K562 (cell line): ENCODE measurements around the gene TACR1.

Source experiments
- KDM1A ChIP-seq, 2 experiments: fragments of 450-650 bp; IDR thresholded peaks; 2 replicates each; pipeline ENCODE4 v1.6.1; 2016; ENCODE audit warnings: mild to moderate bottlenecking in 2 of 2
- RBM14 ChIP-seq: fragments of 200-400 bp; formaldehyde crosslinking; IDR thresholded peaks from 2 replicates; pipeline ENCODE4 v1.6.1; 2018; ENCODE audit warnings: low read depth, mild to moderate bottlenecking, low read length, moderate library complexity, borderline replicate concordance; ENCODE audit not compliant: insufficient read depth
- ZNF75A ChIP-seq: fragments of 450-650 bp; formaldehyde crosslinking; IDR thresholded peaks from 2 replicates; pipeline ENCODE4 v1.4.0; 2020; ENCODE audit warnings: mild to moderate bottlenecking
- TF ChIP-seq, protein P1 (sequence below), 3 experiments: IDR thresholded peaks in 2 of 3; conservative IDR thresholded peaks in 1 of 3; 2 replicates each; pipeline ENCODE4 v1.5.1; 2011 to 2012; ENCODE audit warnings: low read length in 3 of 3, mild to moderate bottlenecking in 3 of 3, control low read depth in 2 of 3, improper control_type of control experiment in 1 of 3, inconsistent platforms in 1 of 3, low read depth in 1 of 3, mixed read lengths in 1 of 3, moderate library complexity in 1 of 3; ENCODE audit not compliant: insufficient read depth in 2 of 3

DNA sequence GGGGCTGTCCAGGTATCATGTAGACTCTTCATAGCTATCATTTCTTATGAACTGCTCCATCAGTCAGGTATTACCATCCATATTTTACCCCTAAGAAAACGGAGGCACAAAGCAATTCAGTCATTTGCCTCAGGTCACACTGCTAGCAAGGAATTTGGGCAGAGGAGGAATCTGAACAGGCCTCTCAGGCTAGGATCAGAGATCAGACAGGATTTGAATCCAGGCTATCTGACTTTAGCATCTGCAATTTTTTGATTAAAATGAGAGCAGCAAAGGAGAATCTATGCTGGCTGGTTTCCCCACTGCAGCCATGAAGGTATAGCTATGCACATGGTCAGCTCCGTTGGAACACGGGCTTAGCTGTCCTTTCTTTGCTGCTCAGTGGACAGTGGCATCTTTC, 60.1 kb downstream of the TACR1 start:
- TF ChIP-seq, protein P1, sequence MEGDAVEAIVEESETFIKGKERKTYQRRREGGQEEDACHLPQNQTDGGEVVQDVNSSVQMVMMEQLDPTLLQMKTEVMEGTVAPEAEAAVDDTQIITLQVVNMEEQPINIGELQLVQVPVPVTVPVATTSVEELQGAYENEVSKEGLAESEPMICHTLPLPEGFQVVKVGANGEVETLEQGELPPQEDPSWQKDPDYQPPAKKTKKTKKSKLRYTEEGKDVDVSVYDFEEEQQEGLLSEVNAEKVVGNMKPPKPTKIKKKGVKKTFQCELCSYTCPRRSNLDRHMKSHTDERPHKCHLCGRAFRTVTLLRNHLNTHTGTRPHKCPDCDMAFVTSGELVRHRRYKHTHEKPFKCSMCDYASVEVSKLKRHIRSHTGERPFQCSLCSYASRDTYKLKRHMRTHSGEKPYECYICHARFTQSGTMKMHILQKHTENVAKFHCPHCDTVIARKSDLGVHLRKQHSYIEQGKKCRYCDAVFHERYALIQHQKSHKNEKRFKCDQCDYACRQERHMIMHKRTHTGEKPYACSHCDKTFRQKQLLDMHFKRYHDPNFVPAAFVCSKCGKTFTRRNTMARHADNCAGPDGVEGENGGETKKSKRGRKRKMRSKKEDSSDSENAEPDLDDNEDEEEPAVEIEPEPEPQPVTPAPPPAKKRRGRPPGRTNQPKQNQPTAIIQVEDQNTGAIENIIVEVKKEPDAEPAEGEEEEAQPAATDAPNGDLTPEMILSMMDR (IDR thresholded peaks at IDR 0.05 in 2 of 3, conservative IDR thresholded peaks at IDR 0.05 in 1 of 3; ENCODE audit: insufficient read depth in 2 of 3, low read depth in 1 of 3, low read length in 3 of 3): no peak
- TF ChIP-seq RBM14 (no peak), KDM1A (IDR thresholded peaks at IDR 0.05) (no peak), ZNF75A (no peak)
